SK-N-SH (cell line): ENCODE measurements around the gene SLCO4A1. TPM values are rescaled to one million over a fixed set of nuclear protein-coding genes. Genes with fewer than 3 reads are reported as not detected.

Experiments
- CTCF ChIA-PET: fragments of 300-600, 350-600 bp; formaldehyde crosslinking; extraction: SDS; loops from one replicate; lab custom pipeline; 2021; lab: Yijun Ruan, JAX
- POLR2A ChIA-PET: fragments of 350-600 bp; sonication (Branson Sonifier 250); formaldehyde crosslinking; extraction: SDS; loops from one replicate; lab custom pipeline; 2020; ENCODE audit warnings: antibody characterized with exemption, inconsistent platforms; lab: Yijun Ruan, JAX
- DNase-seq: peaks from one replicate; pipeline ENCODE4 v3.0.0; 2012
- H2AFZ ChIP-seq: fragments of 200-600 bp; sonication (generic); 2 replicates; pipeline ENCODE4 v1.8.1; 2016; ENCODE audit warnings: antibody characterized with exemption, mild to moderate bottlenecking, low read depth
- H3F3A ChIP-seq: fragments of 200-600 bp; sonication (generic); replicated peaks from 2 replicates; pipeline ENCODE3; 2016; ENCODE audit warnings: antibody characterized with exemption, mild to moderate bottlenecking; ENCODE audit not compliant: insufficient read depth
- H3K27ac ChIP-seq, 2 experiments: fragments of 200-500 bp in 1 of 2; fragments of 200-600 bp in 1 of 2; sonication (Bioruptor generic) in 1 of 2; sonication (generic), shearing (Covaris generic) in 1 of 2; 2 replicates each; pipeline versions ENCODE4 v1.5.1 to v1.6.1; 2014 to 2016; ENCODE audit warnings: low read depth in 2 of 2, inconsistent platforms in 1 of 2, low read length in 1 of 2, mild to moderate bottlenecking in 1 of 2, mixed read lengths in 1 of 2
- H3K27me3 ChIP-seq: fragments of 200-600 bp; sonication (generic), shearing (Covaris generic); 2 replicates; pipeline ENCODE4 v1.6.1; 2016; ENCODE audit warnings: mixed run types; ENCODE audit not compliant: insufficient read depth
- H3K36me3 ChIP-seq, 2 experiments: fragments of 200-500 bp in 1 of 2; fragments of 200-600 bp in 1 of 2; sonication (Bioruptor generic) in 1 of 2; sonication (generic) in 1 of 2; replicated peaks in 1 of 2; 2 replicates each; pipeline versions ENCODE3 to v1.5.1; 2014 to 2016; ENCODE audit warnings: low read length in 1 of 2, mild to moderate bottlenecking in 1 of 2; ENCODE audit not compliant: insufficient read depth in 2 of 2, control insufficient read depth in 1 of 2
- H3K4me1 ChIP-seq, 2 experiments: fragments of 200-500 bp in 1 of 2; fragments of 200-600 bp in 1 of 2; sonication (Bioruptor generic) in 1 of 2; sonication (generic), shearing (Covaris generic) in 1 of 2; 2 replicates each; pipeline versions ENCODE4 v1.5.1 to v1.6.1; 2014 to 2016; ENCODE audit warnings: low read depth in 1 of 2, low read length in 1 of 2, mixed run types in 1 of 2; ENCODE audit not compliant: insufficient read depth in 2 of 2, control insufficient read depth in 1 of 2
- H3K4me2 ChIP-seq: fragments of 200-600 bp; sonication (generic), shearing (Covaris generic); 2 replicates; pipeline ENCODE4 v1.6.1; 2017; ENCODE audit warnings: mixed run types
- H3K4me3 ChIP-seq, 2 experiments: fragments of 200-500 bp in 1 of 2; fragments of 200-600 bp in 1 of 2; sonication (Bioruptor generic) in 1 of 2; sonication (generic), shearing (Covaris generic) in 1 of 2; 2 replicates each; pipeline versions ENCODE4 v1.5.1 to v1.8.1; 2014 to 2016; ENCODE audit warnings: low read depth in 2 of 2, inconsistent platforms in 1 of 2, low read length in 1 of 2, mild to moderate bottlenecking in 1 of 2, mixed read lengths in 1 of 2, moderate library complexity in 1 of 2
- H3K79me2 ChIP-seq: fragments of 200-600 bp; sonication (generic); 2 replicates; pipeline ENCODE4 v1.8.1; 2017; ENCODE audit warnings: mild to moderate bottlenecking; ENCODE audit not compliant: insufficient read depth
- H3K9ac ChIP-seq: fragments of 200-600 bp; sonication (generic); 2 replicates; pipeline ENCODE4 v1.6.1; 2017; ENCODE audit warnings: mixed run types
- H3K9me2 ChIP-seq: fragments of 200-600 bp; sonication (generic); 2 replicates; pipeline ENCODE4 v1.6.1; 2017; ENCODE audit warnings: mixed run types
- H3K9me3 ChIP-seq: fragments of 200-600 bp; sonication (generic); 2 replicates; pipeline ENCODE4 v1.6.1; 2017; ENCODE audit warnings: mixed run types, mild to moderate bottlenecking, moderate library complexity
- H4K20me1 ChIP-seq: fragments of 200-600 bp; sonication (generic); 2 replicates; pipeline ENCODE4 v1.6.1; 2017; ENCODE audit warnings: mild to moderate bottlenecking, mixed run types; ENCODE audit not compliant: insufficient read depth
- CHD2 ChIP-seq: fragments of 150-350 bp; IDR thresholded peaks from 2 replicates; pipeline ENCODE4 v1.6.1; 2018; ENCODE audit warnings: low read length; ENCODE audit not compliant: partially characterized antibody
- CTCF ChIP-seq: fragments of 200-600 bp; sonication (generic); IDR thresholded peaks from 2 replicates; pipeline ENCODE4 v1.6.1; 2017; ENCODE audit warnings: antibody characterized with exemption, mild to moderate bottlenecking, moderate library complexity
- EP300 ChIP-seq, 2 experiments: IDR thresholded peaks; 2 replicates each; pipeline versions ENCODE4 v1.4.0 to v1.6.1; 2012; ENCODE audit warnings: borderline replicate concordance in 1 of 2, low read depth in 1 of 2, low read length in 1 of 2
- GABPA ChIP-seq: IDR thresholded peaks from 2 replicates; pipeline ENCODE4 v1.4.0; 2012; ENCODE audit warnings: low read depth, mild to moderate bottlenecking
- IRF3 ChIP-seq: fragments of 150-350 bp; IDR thresholded peaks from 2 replicates; pipeline ENCODE4 v1.6.1; 2016; ENCODE audit warnings: mild to moderate bottlenecking, low read depth, low read length
- JUND ChIP-seq: IDR thresholded peaks from 2 replicates; pipeline ENCODE4 v1.4.0; 2012
- MXI1 ChIP-seq: IDR thresholded peaks from 2 replicates; pipeline ENCODE4 v1.6.1; 2012; ENCODE audit warnings: mild to moderate bottlenecking, low read depth, low read length, improper control_type of control experiment
- NFIC ChIP-seq: IDR thresholded peaks from 2 replicates; pipeline ENCODE4 v1.4.0; 2012; ENCODE audit warnings: borderline replicate concordance
- PBX3 ChIP-seq: IDR thresholded peaks from 2 replicates; pipeline ENCODE4; 2012
- RAD21 ChIP-seq: IDR thresholded peaks from 2 replicates; pipeline ENCODE4 v1.6.1; 2012; ENCODE audit warnings: mild to moderate bottlenecking, low read length
- REST ChIP-seq: IDR thresholded peaks from 2 replicates; pipeline ENCODE4 v1.6.1; 2012; ENCODE audit warnings: mild to moderate bottlenecking, low read depth, low read length, moderate library complexity
- RXRA ChIP-seq: IDR thresholded peaks from 2 replicates; pipeline ENCODE4 v1.4.0; 2012; ENCODE audit warnings: low read depth, mild to moderate bottlenecking, borderline replicate concordance
- SMC3 ChIP-seq: IDR thresholded peaks from 2 replicates; pipeline ENCODE4 v1.6.1; 2012; ENCODE audit warnings: low read depth, low read length, improper control_type of control experiment
- TAF1 ChIP-seq: IDR thresholded peaks from 2 replicates; pipeline ENCODE4 v1.6.1; 2012; ENCODE audit warnings: low read depth, mild to moderate bottlenecking, low read length, moderate library complexity, borderline replicate concordance
- TCF12 ChIP-seq: IDR thresholded peaks from 2 replicates; pipeline ENCODE4 v1.4.0; 2012
- USF1 ChIP-seq: IDR thresholded peaks from 2 replicates; pipeline ENCODE4 v1.4.0; 2012; ENCODE audit warnings: low read depth, borderline replicate concordance
- YY1 ChIP-seq: IDR thresholded peaks from 2 replicates; pipeline ENCODE4 v1.4.0; 2012; ENCODE audit warnings: low read depth, mild to moderate bottlenecking
- WGBS: methylation state at CpG from one replicate; pipeline ENCODE4 v1.1.6; 2017; ENCODE audit warnings: low lambda C conversion rate; 5-methylcytosine and 5-hydroxymethylcytosine counted together
- polyA plus RNA-seq, 3 experiments: library from polyadenylated mRNA; depleted of rRNA; stranded (reverse); fragments of >200 nt; gene quantifications; 2 replicates each; pipeline ENCODE4 v1.2.3, GENCODE V29; 2012

Gene SLCO4A1
- polyA plus RNA-seq, 1 of the 3 experiments (the other 2 are of a cell fraction): 0.33 TPM

- Histone ChIP-seq H2AFZ (no peak overlapping the region), H3K9me2 (no peaks in the 10 kb centered on the region), H3K4me3 (no peak overlapping the region), H3K27me3 (no peaks in the 10 kb centered on the region), H3F3A (no peaks in the 10 kb centered on the region), H3K9me3 (no peaks in the 10 kb centered on the region), H3K79me2 (no peaks in the 10 kb centered on the region), H3K9ac (no peak overlapping the region), H4K20me1 (no peaks in the 10 kb centered on the region), H3K4me1 (peaks cover 9 to 33% of the 10 kb centered on the region in 2 experiments; a peak in 3 of 4 replicates), H3K27ac (peak overlapping the region in 1 of 2 experiments; percentile 61; a peak in 2 of 4 replicates), H3K4me2 (peak overlapping the region; percentile 26; the same call in 1 of the 2 replicates), H3K36me3 (no peaks in the 10 kb centered on the region)
- no peak for TF ChIP-seq CHD2
- no peak for TF ChIP-seq REST
- no peak for TF ChIP-seq YY1
- no peak for TF ChIP-seq MXI1
- TF ChIP-seq RXRA: no peak
- TF ChIP-seq USF1: no peak
- TF ChIP-seq EP300 (IDR thresholded peaks at IDR 0.05; ENCODE audit: borderline replicate concordance in 1 of 2, low read depth in 1 of 2, low read length in 1 of 2): no peak
- no peak for TF ChIP-seq TCF12
- no peak for TF ChIP-seq SMC3
- TF ChIP-seq JUND: no peak
- no peak for TF ChIP-seq NFIC
- DNase-seq: peak; percentile 93
- WGBS: 44% methylated on average over 16 of the region's 23 CpGs
- ChIA-PET CTCF (interaction anchor here (0.6 to 4.3 kb wide), 7 partner anchors 9 to 1350 kb away, joined by 3 to 20 read pairs (median 4); no protein-coding TSS in a partner anchor), POLR2A (interaction anchor here (1.0 kb wide), 1 partner anchor 19 kb away, joined by 4 read pairs; the partner anchor contains the start of gene SLCO4A1)
Observed at GRCh38 chr20:62623488-62624324, 18.6 kb upstream of the SLCO4A1 start.

GRCh38 chr20:62624325-62624690, 18.0 kb upstream of the SLCO4A1 start:
- Histone ChIP-seq H3K4me2 (no peak overlapping the region), H3K4me1 (peaks cover 9 to 36% of the 10 kb centered on the region in 2 experiments; a peak in 3 of 4 replicates), H3K27me3 (no peaks in the 10 kb centered on the region), H3K4me3 (no peak overlapping the region), H3K9ac (no peak overlapping the region), H3K9me2 (no peaks in the 10 kb centered on the region), H3K79me2 (no peaks in the 10 kb centered on the region), H3F3A (no peaks in the 10 kb centered on the region), H3K9me3 (no peaks in the 10 kb centered on the region), H2AFZ (no peak overlapping the region), H3K36me3 (no peaks in the 10 kb centered on the region), H3K27ac (no peak overlapping the region; a peak in 1 of 4 replicates), H4K20me1 (no peaks in the 10 kb centered on the region)
- ChIA-PET CTCF (interaction anchor here (0.6 to 4.3 kb wide), 7 partner anchors 7 to 1350 kb away, joined by 3 to 20 read pairs (median 9); no protein-coding TSS in a partner anchor), POLR2A (no interaction called here)
- WGBS: 100% methylated on average over 1 of the region's 9 CpGs
- no peak for DNase-seq
- TF ChIP-seq RAD21 (no peak), GABPA (no peak), CTCF (no peak), TAF1 (no peak), PBX3 (no peak), IRF3 (no peak), USF1 (no peak)
